GM21723 (cell line): Measurements from ENCODE around the gene CRTAP.
"Not testable (repeated sequence)": the region's sequence is repeated elsewhere in the genome, so short reads cannot be mapped to it uniquely, and the experiment has no call there.

Experiments
- ATAC-seq: cut with Tn5 transposase; IDR thresholded peaks from one replicate; pipeline ENCODE4 v1.9.1; 2021; ENCODE audit warnings: mild to moderate bottlenecking, moderate library complexity; ENCODE audit not compliant: unreplicated experiment

Gene CRTAP

DNA sequence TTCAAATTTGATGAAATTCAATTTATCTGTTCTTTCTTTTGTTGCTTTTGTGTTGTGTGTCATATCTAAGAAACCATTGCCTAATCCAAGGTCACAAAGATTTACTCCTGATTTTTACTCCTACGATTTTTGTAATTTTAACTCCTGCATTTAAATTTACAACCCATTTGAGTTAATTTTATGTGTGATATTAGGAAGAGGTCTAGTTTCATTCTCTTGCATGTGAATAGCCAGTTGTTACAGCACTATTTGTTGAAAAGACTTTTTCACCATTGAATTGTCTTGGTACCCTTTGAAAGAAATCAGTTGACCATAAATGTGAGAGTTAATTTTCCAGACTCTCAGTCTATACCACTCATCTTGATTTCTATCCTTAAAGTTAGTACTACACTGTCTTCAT, 23.9 kb downstream of the CRTAP start:
- ATAC-seq, result no peak

DNA sequence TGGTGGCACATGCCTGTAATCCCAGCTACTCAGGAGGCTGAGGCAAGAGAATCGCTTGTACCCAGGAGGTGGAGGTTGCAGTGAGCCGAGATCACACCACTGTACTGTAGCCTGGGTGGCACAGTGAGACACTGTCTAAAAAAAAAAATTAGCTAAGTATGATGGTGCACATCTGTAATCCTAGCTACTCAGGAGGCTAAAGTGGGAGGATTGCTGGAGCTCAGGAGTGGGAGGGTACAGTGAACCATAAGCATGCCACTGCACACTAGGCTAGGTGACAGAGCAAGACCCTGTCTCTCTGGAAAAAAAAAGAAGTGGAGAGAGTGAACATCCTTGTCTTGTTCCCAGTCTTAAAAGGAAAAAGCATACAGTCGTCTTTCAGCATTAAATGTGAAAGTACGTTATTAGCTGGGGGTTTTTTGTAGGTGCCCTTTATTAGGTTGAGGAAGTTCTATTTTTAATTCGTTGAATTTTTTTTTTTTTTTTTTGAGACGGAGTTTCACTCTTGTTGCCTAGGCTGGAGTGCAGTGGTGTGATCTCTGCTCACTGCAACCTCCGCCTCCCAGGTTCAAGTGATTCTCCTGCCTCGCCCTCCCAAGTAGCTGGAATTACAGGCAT, 25.3 kb downstream of the CRTAP start:
- peak; percentile 73 for ATAC-seq

DNA sequence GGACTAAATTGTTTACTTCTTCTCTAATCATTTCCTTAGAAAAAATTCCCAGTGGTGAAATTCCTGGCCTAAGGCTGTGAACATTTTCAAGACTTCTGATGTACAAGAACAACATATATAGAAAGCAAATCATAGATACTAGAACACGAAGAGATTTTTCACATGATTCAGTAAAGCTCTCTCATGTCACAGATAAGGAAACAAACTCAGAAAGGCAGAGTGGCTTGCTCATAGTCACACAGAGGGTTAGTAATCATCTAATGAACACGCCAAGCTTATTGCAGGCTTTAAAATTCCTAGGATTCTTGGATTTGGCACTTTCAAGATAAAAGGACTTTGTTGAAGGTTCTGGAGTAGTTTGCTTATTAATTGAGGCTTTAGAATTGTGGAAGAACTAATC, 26.2 kb downstream of the CRTAP start:
- ATAC-seq, result no peak

DNA sequence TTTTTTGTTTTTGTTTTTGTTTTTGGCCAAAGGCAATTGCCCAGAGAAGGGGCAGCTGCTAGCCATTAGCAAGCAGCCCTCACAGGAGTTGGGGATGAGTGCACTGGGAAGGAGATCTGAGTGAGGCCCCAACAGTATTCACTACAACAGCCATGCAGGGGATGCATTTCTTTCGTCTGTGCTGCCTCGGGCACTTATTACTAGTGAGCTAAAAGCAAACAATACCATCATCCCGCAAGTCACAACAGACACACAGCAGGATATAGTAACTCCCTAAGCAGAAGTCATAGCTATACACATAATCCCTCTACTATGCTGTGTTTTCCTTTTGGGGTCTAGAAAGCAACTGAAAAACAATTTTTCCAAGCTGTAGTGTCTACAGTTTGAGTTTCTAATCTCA, 27.2 kb downstream of the CRTAP start:
- ATAC-seq, result no peak

DNA sequence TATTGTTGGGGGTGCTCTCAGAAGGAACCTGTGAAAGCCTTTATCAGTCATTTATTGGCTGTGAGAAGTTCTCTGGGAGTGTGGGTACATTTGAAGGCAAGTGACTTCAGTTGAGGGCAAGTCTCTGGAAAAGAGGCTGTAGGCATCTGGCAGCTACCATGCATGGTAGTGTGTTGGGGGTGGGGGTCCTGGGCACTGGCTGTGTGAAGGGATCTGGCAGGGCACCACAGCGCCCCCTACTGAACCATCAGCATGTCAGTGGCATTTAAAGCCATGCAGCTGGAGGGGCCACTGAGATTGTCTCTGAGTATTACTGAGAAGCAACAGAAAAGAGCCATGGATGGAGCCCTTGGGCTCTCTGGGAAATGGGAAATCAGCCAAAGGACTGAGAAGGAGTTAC, 30.6 kb downstream of the CRTAP start:
- no peak for ATAC-seq

DNA sequence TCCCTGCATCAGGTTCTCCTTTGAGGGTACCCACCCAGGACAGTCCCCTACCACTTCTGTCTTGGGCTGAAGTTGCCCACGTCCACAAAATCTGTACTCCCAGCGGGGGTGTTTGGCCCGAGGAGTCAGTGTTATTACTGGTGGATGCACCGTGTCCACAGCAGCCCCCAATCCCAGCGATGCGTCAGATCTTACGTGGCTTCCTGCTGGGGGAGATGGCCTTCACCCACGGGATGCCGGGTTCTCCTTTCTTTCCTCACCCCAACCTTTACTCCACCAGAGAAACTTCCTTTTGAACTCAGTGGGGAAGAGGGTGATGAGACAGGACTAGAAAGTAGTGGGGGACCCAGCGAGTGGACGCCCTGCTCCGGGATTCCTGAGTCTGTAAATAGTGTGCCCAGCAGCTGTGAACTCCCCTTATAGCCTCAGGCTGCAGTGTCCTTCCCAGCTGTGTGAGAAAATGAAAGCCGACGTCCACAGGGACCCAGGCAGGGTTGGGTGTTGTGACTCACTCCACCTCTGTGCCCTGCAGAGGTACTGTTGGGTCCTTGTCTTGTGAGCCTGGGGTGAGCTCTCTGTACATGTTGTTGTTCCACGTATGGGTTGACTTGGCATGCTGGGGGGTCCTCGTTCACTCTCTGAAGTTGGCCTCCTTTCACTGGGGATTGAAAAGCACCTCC, 31.5 kb downstream of the CRTAP start:
- no peak for ATAC-seq

DNA sequence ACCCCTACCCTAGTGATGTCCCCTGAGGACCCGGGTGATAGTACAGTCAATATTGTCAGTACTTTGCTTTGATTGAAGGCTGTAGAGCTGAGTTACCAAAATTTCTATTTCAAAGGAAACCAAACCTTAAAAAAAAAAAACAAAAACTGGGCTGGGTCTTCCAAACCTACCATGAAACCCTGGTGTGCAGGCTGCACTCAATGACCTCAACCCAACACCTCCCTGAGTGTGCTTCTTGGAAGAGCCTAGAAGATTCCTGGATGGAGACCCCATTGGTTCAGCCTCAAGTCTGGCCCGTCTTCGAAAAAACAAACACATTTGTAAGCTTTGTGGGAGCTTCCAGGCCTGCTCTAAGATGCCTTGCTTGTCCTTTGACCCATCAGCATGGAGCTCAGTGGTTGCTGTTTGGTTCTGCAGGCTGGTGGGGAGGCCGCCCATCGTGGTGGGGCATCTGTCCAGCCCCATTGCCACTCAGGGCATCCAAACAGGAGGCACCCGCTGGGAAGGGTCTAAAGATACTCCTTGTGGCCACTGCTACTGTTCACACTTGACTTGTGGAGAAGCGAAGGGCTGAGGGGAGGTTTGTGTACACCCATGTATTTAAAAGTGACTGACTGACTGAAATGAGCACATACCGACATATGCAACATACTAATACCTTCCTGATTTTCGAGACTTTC, 32.2 kb downstream of the CRTAP start:
- ATAC-seq, result no peak

DNA sequence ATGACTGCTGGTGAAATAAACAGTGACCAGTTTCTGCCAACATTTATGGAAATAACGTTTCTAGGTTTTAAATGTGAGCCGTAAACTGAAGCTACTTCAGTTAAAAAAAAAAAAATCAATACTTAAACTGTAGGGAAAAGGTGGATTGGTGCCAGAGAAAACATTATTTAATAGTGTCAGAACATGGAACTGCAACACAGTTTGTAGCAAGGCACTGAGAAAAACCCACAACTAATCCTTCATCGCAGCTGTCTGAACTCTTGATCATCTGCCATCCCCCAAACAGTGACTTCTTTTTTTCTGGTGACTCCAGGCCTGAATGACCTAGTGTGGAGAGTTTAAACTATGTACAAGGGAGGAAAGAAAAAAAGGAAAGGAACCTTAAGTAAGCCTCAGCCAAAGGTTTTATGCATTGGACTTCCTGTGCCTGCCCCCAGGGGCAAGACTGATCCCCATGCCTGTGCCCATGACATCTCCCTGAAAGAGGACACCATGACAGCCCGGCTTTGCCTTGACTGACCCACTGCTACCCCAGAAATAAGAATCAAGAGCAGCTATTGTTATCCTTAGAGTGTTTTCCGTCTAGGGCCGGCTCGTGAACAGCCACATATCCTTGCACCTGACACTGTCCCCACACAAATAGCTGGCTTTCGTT, 33.1 kb downstream of the CRTAP start:
- no peak for ATAC-seq

DNA sequence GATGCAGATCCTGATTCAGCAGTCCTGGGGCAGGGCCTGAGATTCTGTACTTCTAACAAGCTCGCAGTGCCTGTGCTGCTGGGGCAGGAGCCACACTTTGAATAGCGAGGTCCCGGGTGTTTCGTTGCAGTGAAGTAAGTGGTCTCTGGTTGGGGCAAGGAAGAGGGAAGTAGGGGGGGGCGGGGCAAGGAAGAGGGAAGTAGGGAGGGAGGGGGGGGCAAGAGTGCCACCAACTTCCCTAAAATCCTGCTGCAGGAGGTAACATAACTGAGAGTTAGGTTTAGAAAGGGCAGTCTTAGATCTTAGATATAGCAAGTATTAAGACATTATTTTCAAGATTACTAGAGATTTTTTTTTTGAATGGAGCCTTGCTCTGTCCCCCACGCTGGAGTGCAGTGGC, 35.5 kb downstream of the CRTAP start:
- no peak for ATAC-seq

DNA sequence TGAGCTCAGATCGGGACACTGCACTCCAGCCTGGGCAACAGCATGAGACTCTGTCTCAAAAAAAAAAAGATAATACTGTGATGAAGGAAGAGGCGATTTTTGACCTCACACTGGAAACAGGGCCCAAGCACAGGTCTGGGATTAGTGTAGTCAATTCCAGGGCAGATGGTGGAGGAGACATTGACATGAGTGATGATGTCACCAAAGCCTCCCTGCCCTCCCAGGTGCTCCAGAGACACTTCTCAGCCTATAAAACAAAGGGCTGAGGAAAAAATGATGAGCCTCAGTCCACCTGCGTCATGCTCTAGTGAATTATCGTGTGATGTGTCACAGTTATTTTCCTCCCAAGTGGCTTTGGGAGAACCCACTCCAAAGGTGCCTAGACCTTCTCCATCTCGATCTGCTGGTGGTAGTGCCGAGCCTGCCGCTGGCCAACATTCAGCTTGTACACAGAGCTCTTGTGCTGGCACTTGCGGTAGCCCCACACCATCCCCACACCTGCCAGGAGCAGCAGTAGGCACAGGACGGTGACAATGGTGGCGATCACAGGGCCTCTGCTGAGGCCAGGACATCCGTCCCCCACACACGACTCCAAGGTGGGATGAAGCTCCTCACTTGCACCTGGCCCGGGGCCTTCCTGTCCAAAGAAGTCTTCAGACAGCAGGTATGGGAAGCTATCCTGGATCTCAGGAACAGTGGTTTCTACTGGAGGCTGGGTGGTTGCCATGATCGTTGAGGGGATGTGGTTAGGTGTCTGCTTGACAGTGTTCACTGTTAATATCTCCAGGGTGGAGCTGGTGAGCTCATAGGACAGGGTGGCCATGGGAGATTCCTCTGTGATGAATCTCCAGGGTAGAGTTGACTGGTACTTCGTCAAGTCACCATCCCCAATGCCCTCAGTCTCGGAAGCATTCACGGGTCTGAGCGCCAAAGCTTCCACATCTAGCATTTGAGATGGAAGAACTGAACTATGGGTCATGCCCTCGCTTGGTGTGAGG, 38.8 kb downstream of the CRTAP start:
- no peak for ATAC-seq

DNA sequence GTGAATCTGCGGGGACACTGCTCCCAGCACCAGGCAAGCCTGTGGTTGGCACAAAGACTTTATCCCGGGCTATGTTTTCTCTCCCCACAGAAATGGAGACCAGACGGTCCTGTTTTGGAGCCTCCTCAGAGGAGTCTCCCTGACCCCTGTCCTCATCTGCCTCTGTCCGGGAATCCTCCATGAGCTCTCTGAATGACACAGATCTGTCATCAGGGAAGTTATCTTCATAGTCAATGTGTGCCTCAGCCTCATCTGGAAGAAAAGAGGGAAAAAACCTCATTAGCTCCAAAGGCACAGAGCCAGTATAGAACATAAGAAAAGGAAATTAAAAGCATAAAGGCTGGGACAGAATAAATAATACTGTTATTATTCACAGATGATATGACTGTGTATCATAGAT, 40.0 kb downstream of the CRTAP start:
- ATAC-seq, result no peak

DNA sequence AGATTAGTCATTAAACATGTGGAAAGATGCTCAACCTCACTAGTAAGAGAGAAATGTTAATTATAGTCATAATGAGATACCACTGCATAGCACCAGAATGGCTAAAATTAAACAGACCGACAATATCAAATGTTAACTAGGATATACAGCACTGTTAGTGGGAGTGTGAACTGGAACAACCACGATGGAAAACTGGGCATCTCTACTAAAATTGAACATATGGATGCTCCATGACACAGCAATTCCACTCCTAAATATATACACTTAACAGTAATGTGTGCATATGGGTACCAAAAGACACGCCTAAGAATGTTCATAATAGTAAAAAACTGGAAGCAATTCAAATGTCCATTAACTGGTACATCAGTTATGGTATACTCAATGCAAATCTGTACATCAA, 41.5 kb downstream of the CRTAP start:
- no peak for ATAC-seq

DNA sequence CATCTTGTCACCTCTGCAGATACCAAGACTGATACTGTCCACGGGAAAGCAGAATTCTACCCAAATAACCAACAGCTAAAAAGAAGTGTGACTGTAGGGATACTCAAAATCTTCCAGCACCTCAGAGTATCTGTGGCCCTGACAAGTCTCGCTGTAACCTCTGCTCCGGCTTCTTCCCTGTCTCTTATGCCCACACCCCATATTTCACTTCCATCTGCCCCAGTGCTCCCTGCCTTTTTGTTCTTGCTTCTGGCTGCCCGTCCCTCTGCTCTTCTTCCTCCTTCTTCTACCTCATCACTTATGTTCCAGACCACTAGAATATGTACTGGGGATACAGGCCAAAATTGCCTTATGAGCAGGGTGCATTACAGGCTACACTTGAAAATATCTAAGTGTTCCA, 45.4 kb downstream of the CRTAP start:
- ATAC-seq, result no peak

DNA sequence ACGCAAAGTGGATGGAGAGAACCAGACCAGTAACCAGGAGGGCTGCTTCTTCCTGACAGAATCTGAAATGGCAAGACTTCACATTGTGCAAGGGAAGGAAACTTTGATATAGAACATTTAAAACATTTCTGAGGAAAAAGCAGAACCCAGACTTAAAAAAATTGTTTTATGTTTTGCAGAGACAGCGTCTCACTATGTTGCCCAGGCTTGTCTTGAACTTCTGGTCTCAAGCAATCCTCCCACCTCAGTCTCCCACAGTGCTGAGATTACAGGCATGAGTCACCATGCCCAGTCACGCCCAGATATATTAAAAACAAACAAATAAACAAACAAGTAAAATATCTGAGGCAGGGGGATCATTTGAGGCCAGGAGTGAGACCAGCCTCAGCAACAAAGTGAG, 46.2 kb downstream of the CRTAP start:
- ATAC-seq, result no peak

DNA sequence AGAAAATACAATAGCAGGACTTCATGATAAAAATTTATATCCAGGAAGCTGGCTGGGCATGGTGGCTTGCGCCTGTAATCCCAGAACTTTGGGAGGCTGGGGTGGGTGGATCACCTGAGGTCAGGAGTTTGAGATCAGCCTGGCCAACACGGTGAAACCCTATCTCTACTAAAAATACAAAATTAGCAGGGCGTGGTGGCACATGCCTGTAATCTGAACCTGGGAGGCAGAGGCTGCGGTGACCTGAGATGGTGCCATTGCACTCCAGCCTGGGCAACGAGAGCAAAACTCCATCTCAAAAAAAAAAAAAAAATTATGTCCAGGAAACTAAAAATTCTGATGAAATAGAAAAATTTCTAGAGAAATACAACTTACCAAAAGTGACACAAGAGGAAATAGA, 48.8 kb downstream of the CRTAP start:
- ATAC-seq, result not testable (repeated sequence)

DNA sequence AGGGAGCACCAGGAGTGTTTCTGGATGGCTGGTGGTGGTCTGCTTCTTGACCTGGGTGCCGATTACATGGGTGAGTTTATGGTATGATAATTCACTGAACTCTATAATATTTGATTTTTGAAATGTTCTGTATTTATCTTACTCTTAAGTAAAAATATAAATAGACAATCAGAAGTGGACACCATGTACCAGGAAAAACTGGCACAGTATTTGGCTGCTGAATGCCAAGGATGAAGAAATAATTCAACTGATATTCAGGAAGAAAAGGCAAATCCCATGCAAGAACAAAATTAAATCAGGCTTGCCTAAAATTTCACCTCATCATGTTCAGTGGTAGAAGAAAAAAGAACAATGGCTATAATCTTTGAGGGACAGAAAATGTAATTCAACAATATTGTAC, 51.6 kb downstream of the CRTAP start:
- ATAC-seq, result no peak

DNA sequence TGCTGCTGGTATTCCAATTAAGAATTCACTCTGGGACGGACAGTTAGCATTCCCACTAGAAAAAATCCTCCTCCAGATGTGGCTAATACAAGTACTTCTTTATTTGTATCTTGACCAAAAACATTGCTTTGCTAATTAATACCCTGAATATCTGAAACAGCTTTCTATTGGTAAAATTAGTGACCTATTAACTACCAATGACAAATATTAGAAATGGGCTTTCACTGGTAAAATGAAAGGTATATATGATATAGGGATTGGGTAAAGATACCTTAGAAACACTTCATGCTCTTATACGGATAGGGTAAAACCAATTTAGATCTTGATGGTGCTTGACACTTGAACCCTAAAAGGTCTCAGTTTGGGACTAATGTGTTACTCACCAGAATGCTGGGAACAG, 52.3 kb downstream of the CRTAP start:
- ATAC-seq, result no peak

DNA sequence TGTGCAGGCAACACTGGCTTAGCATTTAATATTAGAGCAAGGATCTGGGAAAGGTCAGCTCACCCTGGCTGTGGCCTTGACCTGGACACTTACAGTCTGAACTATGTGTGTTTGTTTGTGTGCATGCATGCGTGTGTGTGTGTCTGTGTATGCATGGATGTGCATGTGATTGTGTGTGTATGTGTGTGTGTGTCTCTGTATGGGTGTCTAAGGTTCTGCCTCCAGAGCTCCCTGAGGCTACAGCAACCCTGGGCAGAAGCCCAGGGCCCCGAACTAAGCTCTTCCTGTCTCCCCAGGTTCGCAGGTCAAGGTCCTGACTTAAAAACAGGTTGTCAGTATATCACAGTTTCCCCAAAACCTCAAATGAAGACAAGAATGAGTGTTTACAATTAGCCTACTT, 53.5 kb downstream of the CRTAP start:
- no peak for ATAC-seq

DNA sequence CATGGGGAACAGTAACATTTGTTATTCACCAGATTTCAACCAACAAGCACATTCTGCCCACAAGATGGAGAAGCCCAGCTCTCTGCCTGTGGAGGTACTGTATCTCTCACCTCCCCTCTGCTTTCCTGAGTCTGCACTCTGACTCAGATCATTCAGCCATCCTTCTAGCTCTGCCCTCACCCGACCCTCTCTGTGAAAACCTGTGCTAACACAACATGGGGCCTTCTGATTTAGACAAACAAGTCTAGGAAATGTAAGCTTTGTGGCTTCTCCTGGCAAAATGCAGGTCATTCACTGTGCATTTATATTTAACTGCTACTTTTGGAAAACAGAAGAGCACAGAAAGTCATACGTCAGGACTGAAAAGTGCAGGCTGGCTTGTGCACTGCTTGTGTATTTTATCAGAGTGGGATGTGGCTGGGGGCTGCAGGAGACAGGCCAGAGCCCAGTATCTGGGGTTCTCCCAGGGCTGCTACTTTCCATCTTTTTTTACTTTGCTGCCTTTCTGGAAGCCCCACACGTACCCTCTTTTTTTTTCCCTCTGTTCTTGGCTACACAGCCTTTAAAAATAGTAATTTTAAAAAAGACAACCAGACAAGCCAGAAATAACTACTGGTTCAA, 54.0 kb downstream of the CRTAP start:
- ATAC-seq, result no peak

DNA sequence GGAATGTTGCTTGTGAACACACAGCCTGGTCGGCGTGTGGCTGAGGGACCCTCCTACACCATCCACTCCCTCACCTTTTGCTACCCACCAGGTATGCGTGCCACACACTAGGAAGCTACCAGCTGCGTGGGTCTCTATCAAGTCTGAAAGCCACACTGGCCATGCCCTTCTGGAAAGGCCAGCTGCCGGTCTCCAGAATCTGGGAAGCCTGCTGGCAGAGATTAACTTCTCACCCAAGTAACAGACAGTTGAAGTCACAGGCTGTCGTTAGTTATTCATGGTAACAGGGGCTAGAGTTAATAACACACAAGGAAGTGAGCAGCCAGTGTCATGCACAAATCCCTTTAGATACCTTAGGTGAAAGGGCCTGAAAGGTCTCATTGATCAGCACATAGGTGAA, 56.7 kb downstream of the CRTAP start:
- ATAC-seq, result no peak
